Measurements from ENCODE around the gene ZNF285. TPM values are rescaled to one million over a fixed set of nuclear protein-coding genes. Genes with fewer than 3 reads are reported as not detected.

Gene ZNF285
- total RNA-seq: 1.1 and 7.4 TPM in 2 replicates

DNA sequence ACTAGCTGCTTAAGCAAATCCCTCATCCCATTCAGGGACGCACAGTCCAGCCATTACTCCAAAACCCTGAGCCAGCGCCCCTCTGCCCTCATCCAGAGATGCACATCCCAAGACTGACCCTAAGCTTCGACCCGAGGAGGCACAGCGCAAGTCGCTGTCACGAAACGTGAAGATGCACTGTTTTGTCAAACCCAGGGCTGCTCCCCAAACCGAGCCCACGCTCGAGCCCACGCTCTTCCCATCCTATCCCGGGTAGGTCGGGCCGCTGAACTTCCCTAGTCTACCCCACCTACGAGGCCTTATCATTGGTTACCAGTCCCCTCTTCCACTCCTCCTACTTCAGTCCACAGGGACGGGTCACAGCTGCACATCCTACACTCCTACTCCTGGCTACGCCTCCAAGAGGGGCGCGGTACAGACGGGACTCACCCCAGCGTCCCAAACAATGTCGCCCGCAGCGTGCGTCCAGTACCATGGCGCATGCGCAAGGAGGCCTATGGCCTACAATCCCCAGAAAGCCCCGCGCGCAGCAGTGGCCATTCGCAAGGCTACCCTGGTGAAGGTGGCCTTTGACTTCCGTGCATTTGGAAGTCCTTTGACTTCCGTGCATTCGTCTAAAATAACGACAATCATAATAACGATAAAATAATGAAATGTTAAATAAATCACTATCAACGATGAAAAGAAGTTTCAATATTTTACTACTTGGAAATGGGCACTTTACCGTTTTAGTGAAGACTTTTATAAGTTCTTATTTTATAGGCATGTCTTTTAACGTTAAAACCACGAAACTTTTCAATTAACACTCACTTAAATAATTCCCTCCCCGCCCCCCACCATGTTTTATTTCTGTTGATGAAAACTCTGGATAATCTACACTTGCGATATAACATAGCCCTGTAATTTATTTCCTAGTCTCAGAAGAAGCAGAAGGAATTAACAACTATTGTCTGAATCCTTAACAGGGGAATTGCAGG is at the start of gene ZNF285:
TSS of gene ZNF285 (minus strand) at position 470 of the 977 bp plus-strand sequence. CDS start 4,395 bp downstream, outside the sequence.

DNA sequence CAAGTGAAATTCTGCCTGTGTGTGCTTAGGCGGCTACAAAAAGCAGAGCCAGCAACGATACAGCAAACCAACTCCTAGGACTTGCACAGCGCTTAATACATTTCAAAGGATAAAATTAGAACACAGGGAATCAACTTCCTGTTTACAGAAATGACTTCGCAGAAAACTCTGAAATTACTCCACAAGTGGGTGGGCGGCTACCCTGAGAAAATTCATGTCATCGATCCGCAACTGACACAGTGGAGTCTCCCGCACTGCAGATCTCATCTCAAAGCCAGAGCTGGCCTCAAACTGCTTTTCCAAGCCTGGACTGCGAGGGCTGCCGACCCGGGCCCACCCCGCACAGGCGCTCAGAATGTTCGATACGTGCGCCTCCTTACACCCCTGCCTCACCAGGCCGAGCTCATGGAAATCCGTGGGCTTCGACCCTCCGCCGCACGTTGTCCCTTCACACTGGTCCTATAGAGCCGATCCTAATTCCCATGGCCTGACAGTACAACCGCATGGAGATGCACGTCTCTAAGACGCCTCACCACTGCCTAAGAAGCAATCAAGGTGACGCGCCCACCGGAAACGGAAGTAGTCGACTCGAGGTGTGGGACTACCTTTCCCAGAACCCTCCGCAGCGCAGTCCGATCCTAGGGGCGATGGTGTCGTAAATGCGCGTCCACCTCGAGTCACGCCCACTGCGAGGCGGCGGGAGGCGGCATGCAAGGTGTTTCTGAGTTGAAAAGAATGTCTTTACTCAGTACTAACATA is 46.7 kb upstream of the ZNF285 start, which contains the start of gene ZNF229:
TSS of gene ZNF229 (minus strand) at position 557 of the 759 bp plus-strand sequence. CDS start 5,625 bp downstream, outside the sequence.

DNA sequence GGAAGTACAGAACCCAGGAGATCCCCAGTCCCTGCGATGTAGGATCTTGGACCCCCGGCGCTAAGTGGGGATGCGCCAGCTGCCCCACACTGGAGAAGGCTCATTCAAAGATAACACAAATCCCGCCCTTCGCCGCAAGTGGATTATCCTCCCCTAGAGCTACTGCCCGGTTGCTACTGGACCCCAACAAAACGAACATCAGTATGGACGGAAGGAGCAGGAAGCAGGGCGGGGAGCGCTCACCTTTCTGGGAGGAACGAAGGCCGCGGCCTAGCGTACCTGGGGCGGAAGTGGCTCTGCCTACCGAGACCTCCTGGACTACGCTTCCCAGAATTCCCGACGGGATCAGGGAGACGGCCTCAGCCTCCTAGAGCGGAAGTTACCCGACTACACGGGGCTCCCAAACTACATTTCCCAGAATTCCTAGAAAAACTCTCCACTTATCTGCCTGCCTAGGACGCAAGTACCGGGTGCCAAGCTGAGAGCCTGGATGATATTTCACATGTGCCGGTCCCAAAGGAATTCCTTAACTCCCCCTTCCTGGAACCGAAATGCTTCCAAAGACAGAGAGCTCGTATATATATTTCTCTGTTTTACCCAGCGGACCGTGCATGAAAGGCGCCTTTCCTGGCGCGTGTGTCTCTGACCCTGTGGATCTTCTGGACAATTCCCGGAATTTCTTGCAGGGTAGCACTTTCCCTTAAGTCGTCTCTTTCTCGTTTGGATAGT is 44.9 kb downstream of the ZNF285 start, which contains the start of gene ZNF112:
TSS of gene ZNF112 (minus strand) at position 298 of the 729 bp plus-strand sequence. CDS start 16,141 bp downstream, outside the sequence.

Other genes starting within 250 kb of the ZNF285 start
- 11.7 and 14.4 TPM in 2 replicates for gene ZNF226, start 236.5 kb downstream of the ZNF285 start, total RNA-seq
- gene ZNF227, start 189.1 kb downstream of the ZNF285 start, total RNA-seq: 13.4 and 22.0 TPM in 2 replicates
- gene ZNF233, start 141.7 kb downstream of the ZNF285 start, total RNA-seq: 0.81 and 2.9 TPM in 2 replicates
- 2.6 and 9.3 TPM in 2 replicates for gene ZNF235, start 96.6 kb downstream of the ZNF285 start, total RNA-seq
- 4.4 and 9.4 TPM in 2 replicates for gene ZNF112, start 44.9 kb downstream of the ZNF285 start, total RNA-seq
- 9.1 and 9.9 TPM in 2 replicates for gene ZNF229, start 46.9 kb upstream of the ZNF285 start, total RNA-seq
- gene ZNF180, start 98.9 kb upstream of the ZNF285 start, total RNA-seq: 4.4 and 7.9 TPM in 2 replicates
- not detected in 2 replicates for gene CEACAM20, start 128.1 kb upstream of the ZNF285 start, total RNA-seq
- gene IGSF23, start 212.0 kb upstream of the ZNF285 start, total RNA-seq: 0.38 TPM in 1 of 2 replicates, not detected in the other
- gene PVR, start 242.3 kb upstream of the ZNF285 start, total RNA-seq: 50.2 and 262 TPM in 2 replicates

Measured in bladder microvascular endothelial cell (primary cell).